Left hindlimb (tissue), 1 donor: ENCODE data around the gene LDHB.
"Not testable (repeated sequence)": the region's sequence is repeated elsewhere in the genome, so short reads cannot be mapped to it uniquely, and the experiment has no call there.

ENCODE experiments used
- DNase-seq: peaks from one replicate; pipeline ENCODE4 v3.0.0-alpha.2; 2018

Gene LDHB

GRCh38 chr12:21606175-21606574 lies 51.5 kb downstream of the LDHB start:
- DNase-seq = no peak

GRCh38 chr12:21604245-21605101 lies 53.2 kb downstream of the LDHB start, which contains the start of gene GYS2:
GYS2 (minus strand) TSS chr12:21604847; CDS start chr12:21604592, 255 bp downstream.
- no peak for DNase-seq

- no peak for DNase-seq
Observed at GRCh38 chr12:21602774-21603173, 54.9 kb downstream of the LDHB start.

GRCh38 chr12:21600196-21600595 lies 57.4 kb downstream of the LDHB start:
- DNase-seq = no peak

- DNase-seq = no peak
Observed at GRCh38 chr12:21599143-21599999, 58.3 kb downstream of the LDHB start.

- DNase-seq = no peak
Observed at GRCh38 chr12:21598651-21599050, 59.0 kb downstream of the LDHB start.

- DNase-seq = not testable (repeated sequence)
Observed at GRCh38 chr12:21595356-21595755, 62.3 kb downstream of the LDHB start.

GRCh38 chr12:21585485-21585884 lies 72.2 kb downstream of the LDHB start:
- DNase-seq = no peak
